GM23248 (cell line): ENCODE measurements around the gene CEP89. TPM values are rescaled to one million over a fixed set of nuclear protein-coding genes. Genes with fewer than 3 reads are reported as not detected.

Source experiments
- DNase-seq: peaks from one replicate; pipeline ENCODE4 v3.0.0-alpha.2; 2015
- H2AFZ ChIP-seq: fragments of 200-600 bp; sonication (generic); 2 replicates; pipeline ENCODE4 v1.6.1; 2016; ENCODE audit warnings: antibody characterized with exemption
- H3F3A ChIP-seq: fragments of 200-600 bp; sonication (generic); 2 replicates; pipeline ENCODE4 v1.6.1; 2016; ENCODE audit warnings: mild to moderate bottlenecking, antibody characterized with exemption, mixed run types; ENCODE audit not compliant: insufficient read depth
- H3K27ac ChIP-seq: fragments of 200-600 bp; sonication (generic); 2 replicates; pipeline ENCODE4 v1.5.1; 2016; ENCODE audit warnings: mild to moderate bottlenecking
- H3K27me3 ChIP-seq: fragments of 200-600 bp; sonication (generic); replicated peaks from 2 replicates; pipeline ENCODE4 v1.6.1; 2016; ENCODE audit warnings: mild to moderate bottlenecking; ENCODE audit not compliant: insufficient read depth
- H3K36me3 ChIP-seq: fragments of 200-600 bp; sonication (generic); 2 replicates; pipeline ENCODE4 v1.6.1; 2016; ENCODE audit warnings: low read depth, mild to moderate bottlenecking
- H3K4me1 ChIP-seq: fragments of 200-600 bp; sonication (generic); 2 replicates; pipeline ENCODE4 v1.6.1; 2016; ENCODE audit warnings: mild to moderate bottlenecking; ENCODE audit not compliant: insufficient read depth
- H3K4me2 ChIP-seq: fragments of 200-600 bp; sonication (generic); one replicate; pipeline ENCODE4 v1.6.1; 2016; ENCODE audit warnings: mild to moderate bottlenecking; ENCODE audit not compliant: unreplicated experiment
- H3K4me3 ChIP-seq: fragments of 200-600 bp; sonication (generic); 2 replicates; pipeline ENCODE4 v1.5.1; 2016; ENCODE audit warnings: mild to moderate bottlenecking
- H3K79me2 ChIP-seq: fragments of 200-600 bp; sonication (generic); 2 replicates; pipeline ENCODE4 v1.6.1; 2016; ENCODE audit warnings: mild to moderate bottlenecking; ENCODE audit not compliant: insufficient read depth
- H3K9ac ChIP-seq: fragments of 200-600 bp; sonication (generic); 2 replicates; pipeline ENCODE4 v1.6.1; 2016; ENCODE audit warnings: mild to moderate bottlenecking
- H3K9me2 ChIP-seq: fragments of 200-600 bp; sonication (generic); 2 replicates; pipeline ENCODE4 v1.6.1; 2016; ENCODE audit warnings: mixed run types, mild to moderate bottlenecking, moderate library complexity; ENCODE audit not compliant: insufficient read depth
- H3K9me3 ChIP-seq: fragments of 200-600 bp; sonication (generic); one replicate; pipeline ENCODE4 v1.6.1; 2017; ENCODE audit warnings: low read depth
- H4K20me1 ChIP-seq: fragments of 200-600 bp; sonication (generic); 2 replicates; pipeline ENCODE4 v1.6.0; 2016; ENCODE audit not compliant: insufficient read depth
- EZH2 ChIP-seq: fragments of 200-600 bp; sonication (generic); IDR thresholded peaks from 2 replicates; pipeline ENCODE4 v1.6.1; 2018; ENCODE audit warnings: antibody characterized with exemption, mild to moderate bottlenecking; ENCODE audit not compliant: insufficient read depth, poor library complexity, severe bottlenecking
- EZH2phosphoT487 ChIP-seq: fragments of 200-600 bp; sonication (generic); IDR thresholded peaks from 2 replicates; pipeline ENCODE4 v1.6.1; 2018; ENCODE audit warnings: antibody characterized with exemption, moderate library complexity, mild to moderate bottlenecking, low read depth; ENCODE audit not compliant: insufficient read depth
- WGBS, 2 experiments: methylation state at CpG; one replicate each; pipeline ENCODE4 v1.1.6; 2015 to 2017; ENCODE audit warnings: low lambda C conversion rate in 2 of 2, low coverage in 1 of 2; ENCODE audit errors: missing lambda C conversion rate in 2 of 2; 5-methylcytosine and 5-hydroxymethylcytosine counted together
- in situ Hi-C: fragments of 300-500 bp; cut with MboI; formaldehyde crosslinking; loops from 2 replicates; pipeline ENCODE4 v1.15.0; 2020
- polyA plus RNA-seq: library from polyadenylated mRNA; unstranded; fragments of >200 nt; fragmentation: Nextera tagmentation; extraction: Ambion mirVana; gene quantifications from 2 replicates; pipeline ENCODE4 v1.2.1, GENCODE V29; 2016
- total RNA-seq: library from RNA; depleted of rRNA; stranded (reverse); fragments of >200 nt; shearing (Covaris generic); gene quantifications from 2 replicates; pipeline ENCODE4 v1.2.3, GENCODE V29; 2014

Gene CEP89
- total and polyA plus RNA-seq, 2 experiments from 2014 or later: 17.1 to 30.1 TPM

- H3K9me3 ChIP-seq: no peaks in the 10 kb centered on the region
- H3K36me3 ChIP-seq: no peaks in the 10 kb centered on the region
- H3K4me3 ChIP-seq: no peak overlapping the region
- no peaks in the 10 kb centered on the region for H3K27me3 ChIP-seq
- in situ Hi-C loops: no loop called here
- H3K4me1 ChIP-seq: no peaks in the 10 kb centered on the region
- H3K9me2 ChIP-seq: no peaks in the 10 kb centered on the region
- WGBS, 2 experiments: 39 to 50% methylated on average over 7 of the region's 7 CpGs
- H3K4me2 ChIP-seq: no peak overlapping the region
- no peak overlapping the region for H2AFZ ChIP-seq
- no peak overlapping the region for H3K27ac ChIP-seq
- no peak for DNase-seq
- no peak overlapping the region for H3K9ac ChIP-seq
- H3F3A ChIP-seq: no peaks in the 10 kb centered on the region
- TF ChIP-seq EZH2: no peak
- H3K79me2 ChIP-seq: no peaks in the 10 kb centered on the region
- no peaks in the 10 kb centered on the region for H4K20me1 ChIP-seq
Observed at GRCh38 chr19:32866061-32866460, 105.7 kb downstream of the CEP89 start.

- in situ Hi-C loops: no loop called here
- 20 to 23% methylated on average over 6 of the region's 6 CpGs for WGBS, 2 experiments
- DNase-seq: no peak
Observed at GRCh38 chr19:32865326-32865725, 106.4 kb downstream of the CEP89 start.

GRCh38 chr19:32864318-32865007 is 107.3 kb downstream of the CEP89 start:
- Histone ChIP-seq H3K27me3 (no peaks in the 10 kb centered on the region), H3K27ac (no peak overlapping the region), H3K4me3 (no peak overlapping the region), H3K36me3 (no peaks in the 10 kb centered on the region), H3K9ac (no peak overlapping the region), H3K79me2 (no peaks in the 10 kb centered on the region), H3K9me3 (no peaks in the 10 kb centered on the region), H4K20me1 (no peaks in the 10 kb centered on the region), H3F3A (no peaks in the 10 kb centered on the region), H3K9me2 (no peaks in the 10 kb centered on the region), H3K4me1 (no peaks in the 10 kb centered on the region), H3K4me2 (no peak overlapping the region), H2AFZ (no peak overlapping the region)
- 76 to 81% methylated on average over 34 to 35 of the region's 35 CpGs for WGBS, 2 experiments
- in situ Hi-C loops: no loop called here
- no peak for DNase-seq
- TF ChIP-seq EZH2phosphoT487 (no peak), EZH2 (no peak)

More at GRCh38 chr19:32865326-32865725, 106.4 kb downstream of the CEP89 start:
- Histone ChIP-seq H3K9me2 (no peaks in the 10 kb centered on the region), H4K20me1 (no peaks in the 10 kb centered on the region), H3K27me3 (no peaks in the 10 kb centered on the region), H3K4me3 (no peak overlapping the region), H3K79me2 (no peaks in the 10 kb centered on the region), H3K9ac (no peak overlapping the region), H3K9me3 (no peaks in the 10 kb centered on the region), H3K4me2 (no peak overlapping the region), H3K4me1 (no peaks in the 10 kb centered on the region), H3K36me3 (no peaks in the 10 kb centered on the region), H2AFZ (no peak overlapping the region), H3F3A (no peaks in the 10 kb centered on the region), H3K27ac (no peak overlapping the region)
- no peak for TF ChIP-seq EZH2
- TF ChIP-seq EZH2phosphoT487: no peak

- H3K27me3 ChIP-seq: no peaks in the 10 kb centered on the region
- 60 to 67% methylated on average over 11 to 13 of the region's 13 CpGs for WGBS, 2 experiments
- in situ Hi-C loops: no loop called here
Observed at GRCh38 chr19:32863841-32864240, 107.9 kb downstream of the CEP89 start.

GRCh38 chr19:32863301-32863700 is 108.5 kb downstream of the CEP89 start:
- Histone ChIP-seq H4K20me1 (no peaks in the 10 kb centered on the region), H3K27me3 (no peaks in the 10 kb centered on the region), H3K9me2 (no peaks in the 10 kb centered on the region), H3K9me3 (no peaks in the 10 kb centered on the region), H3F3A (no peaks in the 10 kb centered on the region), H3K27ac (no peak overlapping the region), H3K4me2 (no peak overlapping the region), H3K79me2 (no peaks in the 10 kb centered on the region), H3K9ac (no peak overlapping the region), H3K4me3 (no peak overlapping the region), H2AFZ (no peak overlapping the region), H3K4me1 (no peaks in the 10 kb centered on the region), H3K36me3 (no peaks in the 10 kb centered on the region)
- DNase-seq: no peak
- WGBS, 2 experiments: 56 to 60% methylated on average over 8 of the region's 8 CpGs
- in situ Hi-C loops: no loop called here
- no peak for TF ChIP-seq EZH2

More at GRCh38 chr19:32863841-32864240, 107.9 kb downstream of the CEP89 start:
- Histone ChIP-seq H3K79me2 (no peaks in the 10 kb centered on the region), H3K9me2 (no peaks in the 10 kb centered on the region), H3K4me1 (no peaks in the 10 kb centered on the region), H4K20me1 (no peaks in the 10 kb centered on the region), H3F3A (no peaks in the 10 kb centered on the region), H3K36me3 (no peaks in the 10 kb centered on the region), H2AFZ (no peak overlapping the region), H3K27ac (no peak overlapping the region), H3K9me3 (no peaks in the 10 kb centered on the region), H3K4me2 (no peak overlapping the region), H3K4me3 (no peak overlapping the region), H3K9ac (no peak overlapping the region)
- TF ChIP-seq EZH2 (no peak), EZH2phosphoT487 (no peak)
- no peak for DNase-seq
